Embryonic facial prominence (tissue), 1 donor: ENCODE results near the gene FSCN2.
"Not testable (repeated sequence)": the region's sequence is repeated elsewhere in the genome, so short reads cannot be mapped to it uniquely, and the experiment has no call there.

Source experiments
- DNase-seq: peaks from one replicate; pipeline ENCODE4 v3.0.0-alpha.2; 2016; ENCODE audit errors: extremely low spot score

The FSCN2 gene

DNA sequence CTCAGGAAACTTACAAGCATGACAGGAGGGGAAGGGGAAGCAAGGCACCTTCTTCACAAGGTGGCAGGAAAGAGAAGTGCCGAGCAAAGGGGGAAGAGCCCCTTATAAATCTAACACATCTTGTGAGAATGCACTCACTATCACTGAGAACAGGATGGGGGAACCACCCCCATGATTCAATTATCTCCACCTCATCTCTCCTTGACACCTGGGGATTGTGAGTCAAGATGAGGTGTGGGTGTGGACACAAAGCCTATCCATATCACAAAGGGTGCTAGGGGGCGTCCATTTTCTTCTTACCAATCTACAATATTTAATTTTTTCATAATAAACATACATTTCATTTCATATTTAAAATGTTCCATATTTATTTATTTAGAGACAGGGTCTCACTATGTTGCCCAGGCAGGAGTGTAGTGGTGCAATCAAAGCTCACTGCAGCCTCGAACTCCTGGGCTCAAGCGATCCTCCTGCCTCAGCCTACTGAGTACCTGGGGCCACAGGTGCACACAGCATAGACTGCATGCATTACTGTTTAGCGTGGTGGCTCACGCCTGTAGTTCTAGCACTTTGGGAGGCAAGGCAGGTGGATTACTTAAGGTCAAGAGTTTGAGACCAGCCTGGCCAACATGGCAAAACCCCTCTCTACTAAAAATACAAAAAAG, 50.5 kb downstream of the FSCN2 start:
- no peak for DNase-seq

DNA sequence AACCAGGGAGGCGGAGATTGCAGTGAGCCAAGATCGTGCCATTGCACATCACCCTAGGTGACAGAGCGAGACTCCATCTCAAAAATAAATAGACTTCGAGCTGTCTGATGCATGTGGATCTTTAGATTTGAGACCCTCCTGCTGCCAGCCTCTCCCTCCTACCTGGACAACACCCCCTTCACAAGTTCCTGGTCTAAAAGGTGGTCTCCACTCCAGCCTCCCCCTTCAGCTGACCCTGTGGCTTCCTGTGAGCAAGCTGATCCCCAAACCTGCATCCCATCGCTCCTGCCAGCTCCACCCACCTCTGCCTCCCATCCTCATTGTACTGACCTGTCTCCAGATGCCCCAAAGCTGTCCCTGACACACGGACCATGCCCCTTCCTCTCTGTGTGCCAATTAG, 51.1 kb downstream of the FSCN2 start:
- no peak for DNase-seq

DNA sequence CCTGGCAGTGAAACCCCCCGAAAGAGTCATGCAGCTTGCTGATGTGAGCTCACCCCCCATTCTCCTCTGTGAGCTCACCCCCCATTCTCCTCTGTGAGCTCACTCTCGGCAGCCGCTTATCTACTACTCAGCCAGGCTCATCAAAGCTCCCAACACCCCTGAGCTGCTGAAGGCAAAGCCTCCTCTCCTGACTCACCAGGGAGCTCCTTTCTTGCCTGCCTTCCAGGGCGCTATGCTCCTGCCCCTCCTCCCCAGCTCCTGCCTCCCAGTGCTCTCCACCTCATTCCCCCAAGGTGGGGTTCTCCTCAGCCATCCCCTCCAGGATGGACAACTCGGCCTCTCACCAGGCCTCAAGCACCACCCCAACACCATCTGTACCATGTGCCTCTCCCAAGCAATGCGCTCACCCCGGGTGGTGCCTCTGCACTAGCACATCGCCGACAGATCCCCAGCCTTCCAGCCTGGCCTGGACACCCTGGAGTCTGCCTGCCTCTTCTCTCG, 51.7 kb downstream of the FSCN2 start:
- DNase-seq: no peak

DNA sequence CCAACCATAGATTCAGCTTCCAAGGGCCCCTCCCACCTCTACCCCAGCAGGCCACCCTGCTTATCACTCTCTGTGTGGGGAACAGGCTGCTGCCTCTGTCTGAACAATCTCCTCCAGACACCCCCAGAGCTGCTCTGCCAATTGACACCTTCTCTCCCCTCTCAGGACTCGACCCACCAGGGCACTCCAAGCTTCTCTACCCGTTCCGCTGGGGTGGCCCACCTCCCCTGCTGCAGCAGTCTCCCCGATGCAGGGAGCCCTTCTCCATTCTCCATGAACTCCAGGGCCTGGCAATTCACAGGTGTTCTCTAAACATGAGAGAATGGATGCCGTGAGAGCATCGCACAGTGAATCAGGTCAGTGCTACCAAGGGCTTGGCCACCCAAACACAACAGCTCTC, 52.3 kb downstream of the FSCN2 start:
- no peak for DNase-seq

DNA sequence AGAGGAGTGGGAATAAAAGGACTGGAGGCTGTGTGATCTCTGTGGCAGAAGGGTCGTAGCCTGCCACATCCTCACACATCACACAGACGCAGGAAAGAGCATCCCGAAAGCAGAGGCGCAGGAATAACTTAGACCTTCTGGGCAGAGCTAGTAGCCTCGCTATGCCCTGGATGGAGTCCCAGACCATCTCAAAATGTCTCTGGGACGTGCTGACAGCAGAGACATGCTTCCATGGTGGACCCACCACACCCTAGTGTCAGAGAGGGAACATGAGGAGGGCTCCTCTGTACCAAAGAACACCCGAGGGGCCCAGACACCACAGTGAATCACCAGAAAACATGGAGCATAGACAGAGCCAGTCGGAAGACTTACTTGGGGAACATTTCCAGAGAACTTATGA, 53.6 kb downstream of the FSCN2 start:
- DNase-seq: no peak

DNA sequence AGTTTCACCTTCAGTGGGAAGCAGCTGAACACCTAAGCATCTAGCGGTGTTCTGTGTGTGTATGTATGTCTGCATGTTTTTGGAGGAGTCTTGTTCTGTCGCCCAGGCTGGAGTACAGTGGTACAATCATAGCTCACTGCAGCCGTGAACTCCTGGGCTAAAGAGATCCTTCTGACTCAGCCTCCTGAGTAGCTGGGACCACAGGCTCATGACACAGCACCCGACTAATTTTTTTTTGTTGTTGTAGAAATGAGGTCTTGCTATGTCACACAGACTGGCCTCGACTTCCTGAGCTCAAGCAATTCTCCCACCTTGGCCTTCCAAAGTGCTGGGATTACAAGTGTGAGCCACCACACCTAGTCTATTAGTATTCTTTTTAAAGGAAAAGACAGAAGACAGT, 54.2 kb downstream of the FSCN2 start:
- no peak for DNase-seq

DNA sequence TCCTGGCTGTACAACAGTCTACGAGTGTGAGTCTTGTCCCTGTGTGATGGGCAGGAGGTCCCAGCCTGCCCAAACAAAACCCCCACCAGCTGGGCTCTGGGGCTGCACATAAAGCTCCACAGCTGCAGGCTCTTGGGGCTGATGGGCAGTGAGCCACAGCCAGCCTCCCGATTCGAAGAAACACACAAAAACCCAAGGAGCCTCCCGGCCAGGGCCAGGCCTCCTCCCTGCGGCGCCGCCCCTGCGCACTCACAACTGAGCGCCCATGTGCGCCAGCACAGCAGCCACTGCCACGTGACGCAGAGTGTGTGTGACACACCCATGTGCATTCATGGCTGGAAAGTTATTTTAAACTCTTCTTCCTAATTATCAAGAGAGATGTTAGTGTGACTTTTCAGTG, 54.6 kb downstream of the FSCN2 start:
- DNase-seq: no peak

DNA sequence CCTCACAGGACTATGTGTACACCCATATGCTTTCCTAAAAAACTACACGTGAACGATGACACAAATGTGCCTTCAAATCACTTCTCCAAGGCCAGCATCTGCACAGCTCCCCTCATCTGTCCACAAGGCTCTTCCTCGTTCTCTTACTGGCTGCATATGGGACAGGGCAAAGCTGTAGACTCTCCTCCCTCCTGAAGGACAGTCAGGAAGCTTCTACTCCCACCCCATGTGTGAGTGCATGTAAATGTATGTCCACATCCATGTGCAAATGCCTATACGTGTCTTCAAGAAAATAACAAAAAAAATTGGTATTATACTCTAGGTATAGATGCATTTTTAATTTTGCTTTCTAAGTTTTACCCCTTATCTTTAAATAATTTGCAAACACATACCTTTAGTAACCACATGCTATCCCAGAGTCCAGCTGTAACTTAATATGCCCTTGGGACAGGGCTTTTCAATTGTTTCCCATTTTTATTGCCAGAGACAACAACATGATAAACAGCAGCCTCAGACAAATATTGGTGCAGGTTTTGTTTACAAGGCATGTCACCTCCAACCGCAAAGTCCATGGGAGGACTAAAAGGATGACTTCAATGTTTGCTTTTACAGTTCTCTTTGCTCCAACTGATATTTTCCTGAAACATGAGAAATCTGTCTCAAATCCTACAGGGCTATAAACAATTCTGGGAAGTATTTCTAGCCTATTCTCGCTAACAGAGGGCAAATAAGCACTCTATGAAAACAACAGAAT, 55.6 kb downstream of the FSCN2 start:
- no peak for DNase-seq

DNA sequence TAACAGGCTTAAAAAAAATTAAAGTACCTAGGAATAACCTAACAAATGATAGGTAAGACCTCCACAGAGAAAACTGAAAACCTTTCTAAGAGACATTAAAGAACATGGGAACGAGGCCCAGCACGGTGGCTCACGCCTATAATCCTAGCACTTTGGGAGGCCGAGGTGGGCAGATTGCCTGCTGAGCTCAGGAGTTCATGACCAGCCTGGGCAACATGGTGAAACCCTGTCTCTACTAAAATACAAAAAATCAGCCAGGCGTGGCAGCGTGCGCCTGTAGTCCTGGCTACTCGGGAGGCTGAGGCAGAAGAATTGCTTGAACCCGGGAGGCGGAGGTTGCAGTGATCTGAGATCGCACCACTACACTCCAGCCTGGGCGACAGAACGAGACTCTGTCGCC, 56.6 kb downstream of the FSCN2 start:
- not testable (repeated sequence) for DNase-seq

DNA sequence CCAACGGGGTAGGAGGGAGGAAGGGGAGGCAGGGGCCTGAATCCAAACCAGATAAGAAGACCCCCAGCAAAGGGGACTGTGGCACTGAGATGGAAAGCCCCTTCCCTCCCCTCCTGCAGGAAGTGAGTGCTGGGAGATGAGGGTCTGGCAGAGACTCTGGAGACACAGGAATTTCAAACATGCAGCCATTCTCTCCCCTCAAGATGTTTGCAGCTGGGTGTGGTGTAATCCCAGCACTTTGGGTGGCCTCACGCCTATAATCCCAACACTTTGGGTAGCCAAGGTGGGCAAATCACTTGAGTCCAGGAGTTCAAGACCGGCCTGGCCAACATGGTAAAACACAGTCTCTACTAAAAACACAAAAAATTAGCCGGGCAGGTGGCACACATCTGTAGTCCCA, 57.9 kb downstream of the FSCN2 start:
- no peak for DNase-seq
